NCI-H524 (cell line): ENCODE measurements around the gene FAM163B.

ENCODE experiments used
- DNase-seq, 2 experiments: peaks; one replicate each; lab custom pipeline; 2025; lab: John Stamatoyannopoulos, UW

FAM163B gene

GRCh38 chr9:133609311-133610098 lies at the start of gene FAM163B:
Gene FAM163B (minus strand): TSS chr9:133609389. CDS start chr9:133580223, 29,166 bp downstream.
- DNase-seq, result peak; percentile 53 to 78

DNA sequence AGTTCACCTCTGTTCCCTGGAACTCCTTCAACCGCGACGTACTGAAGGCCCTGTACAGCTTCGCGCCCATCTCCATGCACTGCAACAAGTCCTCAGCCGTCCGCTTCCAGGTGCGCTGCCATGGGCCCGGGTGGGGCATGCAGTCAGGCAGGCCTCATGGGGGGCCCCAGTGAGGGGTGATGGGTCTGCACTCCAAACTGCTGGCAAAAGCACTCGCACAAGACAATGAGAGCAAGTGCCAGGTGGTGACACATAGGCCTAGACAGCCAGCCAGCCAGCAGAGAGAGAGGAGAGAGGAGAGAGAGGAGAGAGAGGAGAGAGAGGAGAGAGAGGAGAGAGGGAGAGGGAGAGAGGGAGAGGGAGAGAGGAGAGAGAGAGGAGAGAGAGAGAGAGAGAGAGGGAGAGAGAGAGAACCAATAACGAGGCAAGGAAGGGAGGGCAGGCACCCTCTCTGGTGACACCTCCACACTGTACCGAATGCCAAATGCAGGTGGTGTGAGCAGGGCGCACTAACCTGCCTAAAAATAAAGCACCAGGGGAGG lies 48.0 kb upstream of the FAM163B start:
- DNase-seq, result peak; percentile 39 to 57

DNA sequence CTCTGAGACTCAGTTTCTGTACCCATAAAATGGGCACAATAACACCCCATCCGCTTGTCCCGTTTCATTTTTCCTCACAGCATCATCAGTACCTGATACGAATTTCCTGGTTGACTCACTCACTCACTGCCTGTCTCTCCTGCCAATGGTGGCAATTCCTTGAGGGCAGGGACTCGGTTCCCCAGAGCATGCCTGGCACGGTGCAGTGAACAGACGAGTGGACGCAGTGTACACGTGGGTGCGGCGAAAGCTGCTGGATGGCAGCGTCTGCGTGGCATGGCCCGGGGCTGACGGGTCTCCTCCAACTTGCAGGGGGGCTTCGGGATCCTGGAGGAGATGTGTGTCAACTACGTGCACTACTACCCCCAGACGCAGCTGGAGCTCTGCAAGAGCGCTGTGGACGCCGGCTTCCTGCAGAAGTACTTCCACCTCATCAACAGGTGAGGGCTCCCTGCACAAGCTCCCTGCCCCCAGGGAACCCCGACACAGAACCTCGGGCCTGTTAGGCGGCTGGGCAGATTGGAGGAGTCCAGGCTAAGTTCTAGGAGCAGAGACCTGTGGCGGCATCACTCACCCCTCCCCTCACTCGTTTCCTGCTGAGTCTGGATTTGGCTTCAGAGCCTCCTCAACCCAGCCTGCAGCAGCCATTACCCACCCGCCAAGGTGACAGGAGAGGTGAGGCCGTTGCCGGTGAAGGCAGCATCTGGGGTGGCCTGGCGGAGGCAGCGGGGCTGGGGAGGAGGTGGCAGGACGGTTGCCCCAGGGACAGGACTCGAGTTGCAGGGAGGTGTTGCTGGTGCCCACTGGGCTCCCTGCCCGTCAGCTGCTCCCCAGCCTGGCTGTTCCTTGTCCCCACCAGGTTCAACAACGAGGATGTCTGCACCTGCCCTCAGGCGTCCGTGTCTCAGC lies 47.3 kb upstream of the FAM163B start:
- peak in 1 of 2 experiments; percentile 45 for DNase-seq

DNA sequence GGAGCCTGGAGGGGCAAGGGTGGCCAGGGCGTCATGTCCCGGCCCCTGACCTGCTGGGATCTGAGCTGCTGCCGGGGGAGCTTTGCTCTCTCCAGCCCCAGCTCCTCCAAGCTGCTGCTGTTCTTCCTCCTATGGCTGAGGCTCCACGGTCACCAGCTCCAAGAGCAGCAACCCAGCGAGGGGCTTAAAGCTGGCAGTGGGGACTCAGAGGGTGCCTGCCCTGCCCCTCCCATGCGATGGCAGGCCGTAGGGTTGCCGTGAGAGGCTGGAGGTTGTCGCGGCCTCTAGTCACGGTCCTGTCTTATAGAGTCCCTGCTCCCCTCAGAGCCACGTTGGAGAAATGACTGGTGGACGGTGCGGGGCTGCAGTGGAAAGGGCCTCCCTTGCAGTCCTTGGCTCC lies 46.5 kb upstream of the FAM163B start:
- no peak for DNase-seq

DNA sequence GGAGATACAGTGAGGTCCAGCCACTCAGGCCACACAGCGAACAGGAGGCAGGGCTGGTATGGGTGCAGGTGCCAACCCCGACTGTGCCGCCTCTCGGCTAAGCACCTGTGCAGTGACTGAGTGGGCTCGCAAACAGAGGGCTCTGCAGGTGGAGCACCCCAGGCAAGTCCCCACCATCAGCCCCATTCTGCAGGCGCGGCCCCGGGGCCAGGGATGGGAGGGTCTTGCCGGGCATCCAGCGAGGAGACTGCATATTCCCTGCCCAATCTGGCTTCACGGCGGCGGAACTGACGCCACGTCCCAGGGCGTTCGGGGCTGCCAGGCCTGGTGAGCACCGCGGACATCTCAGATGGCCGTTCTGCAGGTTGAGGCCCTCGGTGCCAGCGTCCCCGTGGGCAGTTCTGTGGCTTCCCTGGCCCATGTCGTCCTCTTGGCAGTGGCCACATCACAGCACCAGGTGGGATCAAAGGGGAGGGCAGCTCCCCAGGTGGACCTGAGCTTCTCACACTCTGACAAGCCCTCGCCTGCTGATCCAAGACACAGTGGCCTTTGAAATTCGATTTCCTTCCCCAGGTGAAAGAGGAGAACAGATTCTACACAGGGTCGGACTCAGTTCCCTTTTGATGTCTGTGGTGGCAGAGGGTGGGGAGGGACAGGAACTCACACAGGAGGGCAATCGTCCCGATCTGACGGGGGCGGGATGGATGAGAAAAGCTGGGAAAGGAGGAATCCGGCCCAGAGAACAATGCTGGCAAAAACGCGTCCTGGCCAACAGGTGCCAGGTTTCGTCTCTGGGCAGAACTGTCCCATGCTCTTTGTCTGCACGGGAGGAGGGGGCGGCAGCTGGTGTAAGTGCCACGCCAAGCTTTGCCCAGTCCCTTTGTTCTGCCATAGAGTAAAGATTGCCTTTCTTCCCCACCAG lies 45.8 kb upstream of the FAM163B start:
- no peak for DNase-seq

GRCh38 chr9:133653638-133654037 lies 44.4 kb upstream of the FAM163B start:
- peak in 1 of 2 experiments; percentile 60 for DNase-seq

DNA sequence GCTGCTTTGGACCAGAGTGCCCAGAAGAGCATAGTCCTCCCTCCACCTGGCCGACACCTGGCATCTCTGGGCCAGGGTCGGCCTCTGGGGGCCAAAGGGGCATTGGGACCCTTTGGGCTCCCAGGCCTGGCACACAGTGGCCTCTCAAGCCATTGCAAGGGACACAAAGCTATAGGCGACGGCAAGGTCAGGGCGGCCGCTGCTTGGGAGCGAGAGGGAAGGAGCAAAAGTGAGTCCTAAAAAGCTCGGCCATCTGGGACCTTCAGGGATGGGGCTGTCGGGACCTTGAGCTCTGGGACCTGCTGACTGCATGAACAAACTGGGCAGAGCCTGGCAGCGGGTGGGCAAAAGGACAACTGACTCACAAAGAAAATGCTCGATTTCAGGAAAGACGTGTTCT lies 40.8 kb upstream of the FAM163B start:
- DNase-seq, result no peak

GRCh38 chr9:133649194-133649593 lies 40.0 kb upstream of the FAM163B start:
- DNase-seq, result no peak

- DNase-seq, result no peak
Observed at GRCh38 chr9:133647765-133648469, 38.7 kb upstream of the FAM163B start.

- no peak for DNase-seq
Observed at GRCh38 chr9:133647148-133647547, 38.0 kb upstream of the FAM163B start.

DNA sequence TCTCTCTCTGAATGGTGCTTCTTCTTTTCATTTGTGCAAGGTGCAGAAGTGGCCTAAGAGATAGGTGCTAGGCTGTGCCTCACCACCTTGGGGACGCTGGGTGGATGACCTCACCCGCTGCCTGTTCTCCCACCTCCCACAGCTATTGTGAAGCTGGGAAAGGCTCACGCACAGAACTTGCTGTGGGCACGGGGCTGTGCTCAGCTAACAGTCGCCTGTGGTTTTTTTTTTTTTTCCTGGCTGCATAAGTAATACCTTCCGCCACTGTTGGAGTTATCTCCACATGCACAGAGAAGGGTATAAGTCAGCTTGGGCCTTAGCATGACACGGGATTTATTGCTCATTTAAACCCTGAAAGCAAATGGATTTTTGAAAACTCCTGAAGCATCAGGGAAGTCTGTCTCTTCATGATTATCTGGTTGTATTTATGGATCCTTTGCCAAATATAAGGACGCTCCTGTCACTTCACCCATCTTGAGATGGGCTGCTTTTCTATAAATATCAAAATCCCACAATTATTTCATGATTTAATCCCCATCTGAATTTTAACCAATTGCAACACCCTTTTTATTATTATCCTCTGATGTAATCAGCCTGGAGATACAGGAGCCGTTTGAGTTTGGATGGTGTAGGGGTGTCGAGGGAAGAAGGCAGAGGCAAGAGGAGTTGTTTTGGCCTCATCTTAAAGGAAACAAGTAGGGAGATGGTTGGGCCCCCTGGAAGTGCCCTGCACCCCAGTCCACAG lies 36.0 kb upstream of the FAM163B start:
- DNase-seq, result no peak

GRCh38 chr9:133643978-133644760 lies 35.0 kb upstream of the FAM163B start:
- no peak for DNase-seq

DNA sequence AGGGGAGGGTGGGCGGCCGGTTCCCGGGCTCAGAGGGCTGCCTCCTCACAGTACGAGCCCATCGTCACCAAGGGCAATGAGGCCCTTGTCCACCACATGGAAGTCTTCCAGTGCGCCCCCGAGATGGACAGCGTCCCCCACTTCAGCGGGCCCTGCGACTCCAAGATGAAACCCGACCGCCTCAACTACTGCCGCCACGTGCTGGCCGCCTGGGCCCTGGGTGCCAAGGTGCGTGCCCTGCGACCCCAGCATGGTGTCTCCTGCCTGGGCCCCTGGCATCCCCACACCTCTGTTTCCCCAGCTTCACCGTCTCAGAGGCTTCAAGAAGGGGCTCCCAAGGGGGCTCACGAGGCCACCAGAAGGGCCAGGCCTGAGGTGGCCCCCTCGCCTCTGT lies 34.2 kb upstream of the FAM163B start:
- DNase-seq, result no peak

DNA sequence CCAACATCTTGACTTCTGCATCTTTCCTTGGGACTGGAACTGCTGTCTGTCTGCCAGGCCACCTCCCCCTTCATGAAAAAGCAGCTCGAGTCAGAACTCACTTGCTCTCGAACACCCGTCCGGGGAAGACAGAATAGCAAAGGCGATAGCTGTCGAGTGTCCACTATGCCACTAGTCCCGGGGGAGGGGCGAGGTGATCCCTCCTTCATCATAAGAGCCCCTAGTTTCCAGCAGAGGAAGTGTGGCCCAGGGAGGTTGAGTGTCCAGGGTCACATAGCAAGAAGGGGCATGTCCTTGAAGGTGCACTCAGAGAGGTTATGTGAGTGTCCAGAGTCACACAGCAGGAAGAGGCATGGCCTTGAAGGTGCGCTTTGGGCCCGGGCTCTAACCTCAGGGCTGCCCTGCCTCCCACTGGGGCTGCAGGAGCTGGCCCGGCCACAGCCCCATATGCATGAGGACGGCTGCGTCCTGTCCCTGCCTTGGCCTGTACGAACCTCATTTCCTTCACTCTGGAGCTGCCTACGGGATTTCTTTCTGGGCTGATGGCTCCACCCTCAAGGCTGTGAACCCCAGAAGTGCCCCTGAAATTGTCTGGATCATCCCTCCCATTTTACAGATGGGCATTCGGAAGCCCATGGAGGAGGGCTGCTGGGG lies 33.6 kb upstream of the FAM163B start:
- no peak for DNase-seq

DNA sequence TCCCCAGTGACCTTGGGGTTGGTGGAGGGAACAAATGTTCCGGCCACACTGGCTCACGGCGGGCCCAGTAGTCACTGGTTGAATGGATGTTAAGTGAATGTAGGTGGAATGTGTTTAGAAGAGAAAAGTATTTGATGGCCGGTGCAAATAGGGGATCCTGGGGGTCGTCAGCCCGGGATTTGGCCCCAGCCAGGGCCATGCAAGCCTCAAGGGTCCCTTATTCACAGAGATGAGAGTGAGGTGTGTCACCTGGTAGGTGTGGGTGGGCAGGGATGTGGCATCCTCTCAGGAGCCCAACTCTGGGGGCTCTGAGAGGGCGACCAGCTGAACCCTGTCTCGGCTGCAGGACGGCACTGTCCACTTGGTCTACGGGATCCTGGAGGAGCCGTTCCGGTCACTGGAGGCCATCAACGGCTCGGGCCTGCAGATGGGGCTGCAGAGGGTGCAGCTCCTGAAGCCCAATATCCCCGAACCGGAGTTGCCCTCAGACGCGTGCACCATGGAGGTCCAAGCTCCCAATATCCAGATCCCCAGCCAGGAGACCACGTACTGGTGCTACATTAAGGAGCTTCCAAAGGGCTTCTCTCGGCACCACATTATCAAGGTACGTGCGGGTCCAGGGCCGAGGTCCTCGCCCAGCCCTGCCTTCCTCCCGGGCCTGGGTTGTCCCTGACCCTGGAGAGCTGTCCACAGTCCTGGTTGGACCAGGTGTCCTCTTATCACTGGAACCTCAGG lies 32.8 kb upstream of the FAM163B start:
- no peak for DNase-seq

DNA sequence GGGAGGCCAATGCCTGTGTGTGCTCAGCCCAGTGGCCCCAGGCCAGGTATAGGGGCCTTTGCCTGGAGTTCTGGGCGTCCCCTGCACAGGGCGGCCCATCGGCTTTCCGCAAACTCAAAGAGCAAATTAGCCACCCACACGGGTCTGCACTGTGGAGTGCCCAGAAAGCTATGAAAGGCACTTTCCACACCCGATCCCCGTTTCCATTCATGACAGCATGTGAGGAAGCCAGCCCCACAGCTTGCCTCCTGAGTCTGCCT lies 32.1 kb upstream of the FAM163B start:
- no peak for DNase-seq

GRCh38 chr9:133640580-133641395 lies 31.6 kb upstream of the FAM163B start:
- DNase-seq, result no peak

- no peak for DNase-seq
Observed at GRCh38 chr9:133640160-133640559, 31.0 kb upstream of the FAM163B start.
